K562 (cell line): ENCODE measurements around the gene HLA-B. TPM values are rescaled to one million over a fixed set of nuclear protein-coding genes. Genes with fewer than 3 reads are reported as not detected.

Experiments
- CBX2 ChIP-seq: fragments of 200-600 bp; sonication (generic); IDR thresholded peaks from one replicate; pipeline ENCODE4 v1.6.1; 2012; ENCODE audit warnings: mild to moderate bottlenecking, low read length, inconsistent platforms; ENCODE audit not compliant: insufficient read depth, poor library complexity, severe bottlenecking
- HNRNPH1 ChIP-seq: fragments of 200-400 bp; formaldehyde crosslinking; optimal IDR thresholded peaks from 2 replicates; pipeline ENCODE3; 2017; ENCODE audit warnings: low read depth, mild to moderate bottlenecking, low read length, moderate library complexity
- MECOM ChIP-seq: fragments of 250-450 bp; sonication (Bioruptor Pico); IDR thresholded peaks from 2 replicates; pipeline ENCODE4 v1.8.0; 2022; ENCODE audit warnings: inconsistent platforms
- NCOA4 ChIP-seq: fragments of 450-650 bp; IDR thresholded peaks from 2 replicates; pipeline ENCODE4 v1.6.1; 2018; ENCODE audit warnings: mild to moderate bottlenecking; ENCODE audit not compliant: partially characterized antibody
- NRF1 ChIP-seq, 2 experiments: fragments of 450-650 bp; IDR thresholded peaks in 1 of 2; conservative IDR thresholded peaks in 1 of 2; 2 replicates each; pipeline ENCODE4 v1.6.1; 2014; ENCODE audit warnings: mild to moderate bottlenecking in 2 of 2
- SRF ChIP-seq, 2 experiments: fragments of 250-450, 450-650 bp in 1 of 2; sonication (Bioruptor Pico) in 1 of 2; sonication (generic) in 1 of 2; formaldehyde crosslinking; IDR thresholded peaks; 2 replicates each; pipeline versions ENCODE4 v1.5.0 to v1.5.1; 2020 to 2022; ENCODE audit warnings: mild to moderate bottlenecking in 1 of 2, missing genetic modification reagents in 1 of 2
- STAT6 ChIP-seq: sonication (generic); formaldehyde crosslinking; IDR thresholded peaks from 2 replicates; pipeline ENCODE4 v1.8.1; 2023; ENCODE audit warnings: mild to moderate bottlenecking, missing genetic modification reagents
- THAP7 ChIP-seq: fragments of 250-450 bp; sonication (Bioruptor Pico); IDR thresholded peaks from 2 replicates; pipeline ENCODE4 v1.5.0; 2021
- YY1 ChIP-seq, 3 experiments: IDR thresholded peaks; 2 replicates each; pipeline ENCODE4 v1.6.1; 2011; ENCODE audit warnings: low read length in 2 of 3, mild to moderate bottlenecking in 2 of 3, moderate library complexity in 2 of 3, borderline replicate concordance in 1 of 3, control low read depth in 1 of 3, low read depth in 1 of 3; ENCODE audit not compliant: insufficient read depth in 3 of 3, insufficient replicate concordance in 2 of 3, control insufficient read depth in 1 of 3, insufficient read length in 1 of 3; ENCODE audit errors: extremely low read depth in 1 of 3
- ZBTB43 ChIP-seq: sonication (generic); formaldehyde crosslinking; IDR thresholded peaks from 2 replicates; pipeline ENCODE4 v1.8.0; 2023; ENCODE audit warnings: mild to moderate bottlenecking, missing genetic modification reagents
- ZFX ChIP-seq: sonication (generic); formaldehyde crosslinking; IDR thresholded peaks from 2 replicates; pipeline ENCODE4 v1.8.0; 2022; ENCODE audit warnings: mild to moderate bottlenecking, missing genetic modification reagents, moderate library complexity
- ZNF165 ChIP-seq: fragments of 250-450 bp; sonication (Bioruptor Pico); IDR thresholded peaks from 2 replicates; pipeline ENCODE4 v1.4.0; 2020; ENCODE audit warnings: borderline replicate concordance
- ZNF57 ChIP-seq: fragments of 450-650 bp; formaldehyde crosslinking; IDR thresholded peaks from 2 replicates; pipeline ENCODE4 v1.4.0; 2020; ENCODE audit warnings: mild to moderate bottlenecking, moderate library complexity
- polyA plus RNA-seq, 8 experiments: library from polyadenylated mRNA; depleted of rRNA in 4 of 8; stranded (reverse) in 5 of 8; unstranded in 3 of 8; fragments of >200 nt; fragmentation: Nextera tagmentation in 2 of 8; fragmentation: Illumina TruSeq in 1 of 8; extraction: Ambion mirVana in 2 of 8; extraction: Trizol in 1 of 8; gene quantifications; 2 replicates each; pipeline versions ENCODE4 v1.2.1 to v1.2.3, GENCODE V29; 2011 to 2014; ENCODE audit warnings: inconsistent platforms in 1 of 8, missing spikeins in 1 of 8
- total RNA-seq, 7 experiments: library from RNA; depleted of rRNA in 6 of 7; stranded (reverse); fragments of >200 nt in 6 of 7; fragmentation: Illumina TruSeq in 2 of 7; extraction: Trizol in 2 of 7; gene quantifications; 2 replicates each; pipeline versions ENCODE4 v1.2.1 to v1.2.3, GENCODE V29; 2011 to 2021; ENCODE audit warnings: low replicate concordance in 1 of 7
- TF ChIP-seq, protein P1 (sequence below): fragments of 450-650 bp; IDR thresholded peaks from 2 replicates; pipeline ENCODE4 v1.6.1; 2017; ENCODE audit warnings: antibody characterized with exemption, mild to moderate bottlenecking

Gene HLA-B
- total and polyA plus RNA-seq, 9 of the 15 experiments (the other 6 are each of a cell fraction or from before 2014, with no cell fraction given): 0.07 to 9.7 (median 0.65) TPM; not detected in 2

- TF ChIP-seq ZNF165 (CRISPR knock-in tag): no peak
- peak; percentile 66 to 72 for TF ChIP-seq NRF1 (conservative IDR thresholded peaks at IDR 0.05 in 1 of 2, IDR thresholded peaks at IDR 0.05 in 1 of 2)
- no peak for TF ChIP-seq CBX2
- no peak for TF ChIP-seq STAT6
- TF ChIP-seq, protein P1, sequence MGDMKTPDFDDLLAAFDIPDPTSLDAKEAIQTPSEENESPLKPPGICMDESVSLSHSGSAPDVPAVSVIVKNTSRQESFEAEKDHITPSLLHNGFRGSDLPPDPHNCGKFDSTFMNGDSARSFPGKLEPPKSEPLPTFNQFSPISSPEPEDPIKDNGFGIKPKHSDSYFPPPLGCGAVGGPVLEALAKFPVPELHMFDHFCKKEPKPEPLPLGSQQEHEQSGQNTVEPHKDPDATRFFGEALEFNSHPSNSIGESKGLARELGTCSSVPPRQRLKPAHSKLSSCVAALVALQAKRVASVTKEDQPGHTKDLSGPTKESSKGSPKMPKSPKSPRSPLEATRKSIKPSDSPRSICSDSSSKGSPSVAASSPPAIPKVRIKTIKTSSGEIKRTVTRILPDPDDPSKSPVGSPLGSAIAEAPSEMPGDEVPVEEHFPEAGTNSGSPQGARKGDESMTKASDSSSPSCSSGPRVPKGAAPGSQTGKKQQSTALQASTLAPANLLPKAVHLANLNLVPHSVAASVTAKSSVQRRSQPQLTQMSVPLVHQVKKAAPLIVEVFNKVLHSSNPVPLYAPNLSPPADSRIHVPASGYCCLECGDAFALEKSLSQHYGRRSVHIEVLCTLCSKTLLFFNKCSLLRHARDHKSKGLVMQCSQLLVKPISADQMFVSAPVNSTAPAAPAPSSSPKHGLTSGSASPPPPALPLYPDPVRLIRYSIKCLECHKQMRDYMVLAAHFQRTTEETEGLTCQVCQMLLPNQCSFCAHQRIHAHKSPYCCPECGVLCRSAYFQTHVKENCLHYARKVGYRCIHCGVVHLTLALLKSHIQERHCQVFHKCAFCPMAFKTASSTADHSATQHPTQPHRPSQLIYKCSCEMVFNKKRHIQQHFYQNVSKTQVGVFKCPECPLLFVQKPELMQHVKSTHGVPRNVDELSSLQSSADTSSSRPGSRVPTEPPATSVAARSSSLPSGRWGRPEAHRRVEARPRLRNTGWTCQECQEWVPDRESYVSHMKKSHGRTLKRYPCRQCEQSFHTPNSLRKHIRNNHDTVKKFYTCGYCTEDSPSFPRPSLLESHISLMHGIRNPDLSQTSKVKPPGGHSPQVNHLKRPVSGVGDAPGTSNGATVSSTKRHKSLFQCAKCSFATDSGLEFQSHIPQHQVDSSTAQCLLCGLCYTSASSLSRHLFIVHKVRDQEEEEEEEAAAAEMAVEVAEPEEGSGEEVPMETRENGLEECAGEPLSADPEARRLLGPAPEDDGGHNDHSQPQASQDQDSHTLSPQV: peak; percentile 82
- no peak for TF ChIP-seq NCOA4
- no peak for TF ChIP-seq ZBTB43
- no peak for TF ChIP-seq HNRNPH1
- TF ChIP-seq MECOM (CRISPR knock-in tag): no peak
- peak; percentile 28; the same call in 1 of the 2 replicates for TF ChIP-seq THAP7 (CRISPR knock-in tag)
- peak; percentile 74 for TF ChIP-seq ZFX (CRISPR knock-in tag)
- peak in 1 of 2 experiments; percentile 59; a peak in 2 of 4 replicates for TF ChIP-seq SRF (CRISPR knock-in tag; IDR thresholded peaks at IDR 0.05)
- peak in 1 of 3 experiments; percentile 11 for TF ChIP-seq YY1 (IDR thresholded peaks at IDR 0.05; ENCODE audit: borderline replicate concordance in 1 of 3, control insufficient read depth in 1 of 3, extremely low read depth in 1 of 3, insufficient read depth in 3 of 3, insufficient read length in 1 of 3, insufficient replicate concordance in 2 of 3, low read depth in 1 of 3, low read length in 2 of 3)
- no peak for TF ChIP-seq ZNF57 (CRISPR knock-in tag)
These were observed 46.5 kb upstream of the HLA-B start, which contains the start of gene MICA (continued) for GRCh38 chr6:31403283-31404060.
